HEK293 (cell line): ENCODE measurements around the gene TMEM141.

Experiments
- CTCF ChIA-PET: fragments of 350-600 bp; formaldehyde crosslinking; extraction: SDS; loops from one replicate; lab custom pipeline; 2021; ENCODE audit warnings: antibody characterized with exemption; lab: Yijun Ruan, JAX
- POLR2A ChIA-PET: fragments of 300-600 bp; formaldehyde crosslinking; extraction: SDS; loops from one replicate; lab custom pipeline; 2020; ENCODE audit warnings: antibody characterized with exemption, inconsistent platforms; lab: Yijun Ruan, JAX
- H3K27ac ChIP-seq: fragments of 200-500 bp; sonication (Bioruptor generic); 2 replicates; pipeline ENCODE4 v1.5.1; 2014; ENCODE audit warnings: low read depth, low read length, control low read depth, inconsistent platforms; ENCODE audit errors: extremely low read depth
- H3K36me3 ChIP-seq, 2 experiments: fragments of 200-500 bp in 1 of 2; sonication (Bioruptor generic) in 1 of 2; 1 replicate in 1 of 2; 2 replicates in 1 of 2; pipeline ENCODE4 v1.5.1; 2014 to 2017; ENCODE audit warnings: inconsistent platforms in 2 of 2, low read length in 2 of 2; ENCODE audit not compliant: control insufficient read depth in 2 of 2, insufficient read depth in 1 of 2
- H3K4me1 ChIP-seq: fragments of 200-500 bp; sonication (Bioruptor generic); 2 replicates; pipeline ENCODE4 v1.5.1; 2014; ENCODE audit warnings: mild to moderate bottlenecking, low read length, inconsistent platforms; ENCODE audit not compliant: control insufficient read depth, insufficient read depth
- H3K4me3 ChIP-seq: 2 replicates; pipeline ENCODE4 v1.5.1; 2011; ENCODE audit warnings: low read depth, mild to moderate bottlenecking, control low read depth, low read length, moderate library complexity
- H3K9me3 ChIP-seq: fragments of 200-500 bp; sonication (Bioruptor generic); 2 replicates; pipeline ENCODE4 v1.5.1; 2014; ENCODE audit warnings: low read depth, low read length, inconsistent platforms; ENCODE audit not compliant: control insufficient read depth, insufficient read depth
- HOXD13 ChIP-seq: sonication (generic); formaldehyde crosslinking; IDR thresholded peaks from 2 replicates; pipeline ENCODE4 v1.8.0; 2022; ENCODE audit warnings: missing genetic modification reagents, borderline replicate concordance
- KLF1 ChIP-seq: fragments of 450-650 bp; formaldehyde crosslinking; IDR thresholded peaks from 2 replicates; pipeline ENCODE4 v1.5.1; 2016; ENCODE audit warnings: missing biosample characterization, missing genetic modification characterization
- KLF10 ChIP-seq: fragments of 450-650 bp; IDR thresholded peaks from 2 replicates; pipeline ENCODE4 v1.5.1; 2018; ENCODE audit warnings: missing biosample characterization, mild to moderate bottlenecking, missing genetic modification characterization
- RBAK ChIP-seq: fragments of 450-650 bp; formaldehyde crosslinking; IDR thresholded peaks from 2 replicates; pipeline ENCODE4 v1.5.1; 2016; ENCODE audit warnings: missing biosample characterization, missing genetic modification characterization
- SCRT1 ChIP-seq: fragments of 450-650 bp; formaldehyde crosslinking; IDR thresholded peaks from 2 replicates; pipeline ENCODE4 v1.5.1; 2016; ENCODE audit warnings: missing biosample characterization, missing genetic modification characterization, borderline replicate concordance
- SETDB1 ChIP-seq: IDR thresholded peaks from one replicate; pipeline ENCODE4 v1.6.1; 2017; ENCODE audit warnings: mild to moderate bottlenecking, low read length, moderate library complexity, mixed read lengths; ENCODE audit not compliant: insufficient read length
- WT1 ChIP-seq: fragments of 450-650 bp; formaldehyde crosslinking; IDR thresholded peaks from 2 replicates; pipeline ENCODE4 v1.5.1; 2016; ENCODE audit warnings: missing biosample characterization, missing genetic modification characterization
- ZBTB1 ChIP-seq: fragments of 450-650 bp; formaldehyde crosslinking; IDR thresholded peaks from 2 replicates; pipeline ENCODE4 v1.5.1; 2016; ENCODE audit warnings: missing biosample characterization, missing genetic modification characterization
- ZBTB7A ChIP-seq: fragments of 450-650 bp; formaldehyde crosslinking; IDR thresholded peaks from 2 replicates; pipeline ENCODE4 v1.5.1; 2016; ENCODE audit warnings: low read depth, missing biosample characterization, missing genetic modification characterization
- ZBTB8A ChIP-seq: fragments of 450-650 bp; formaldehyde crosslinking; IDR thresholded peaks from 2 replicates; pipeline ENCODE4 v1.5.1; 2016; ENCODE audit warnings: missing biosample characterization, missing genetic modification characterization
- ZNF112 ChIP-seq: fragments of 450-650 bp; formaldehyde crosslinking; IDR thresholded peaks from 2 replicates; pipeline ENCODE4 v1.5.0; 2017; ENCODE audit warnings: missing biosample characterization, missing genetic modification characterization
- ZNF133 ChIP-seq: fragments of 450-650 bp; formaldehyde crosslinking; IDR thresholded peaks from 2 replicates; pipeline ENCODE4 v1.5.1; 2016; ENCODE audit warnings: missing biosample characterization, missing genetic modification characterization
- ZNF140 ChIP-seq: fragments of 450-650 bp; formaldehyde crosslinking; IDR thresholded peaks from 2 replicates; pipeline ENCODE4 v1.5.1; 2016; ENCODE audit warnings: missing biosample characterization, missing genetic modification characterization
- ZNF155 ChIP-seq: fragments of 450-650 bp; formaldehyde crosslinking; IDR thresholded peaks from 2 replicates; pipeline ENCODE4 v1.5.1; 2016; ENCODE audit warnings: missing biosample characterization, missing genetic modification characterization
- ZNF221 ChIP-seq: fragments of 450-650 bp; formaldehyde crosslinking; IDR thresholded peaks from 2 replicates; pipeline ENCODE4 v1.5.1; 2017; ENCODE audit warnings: missing biosample characterization, missing genetic modification characterization, borderline replicate concordance
- ZNF404 ChIP-seq: fragments of 450-650 bp; formaldehyde crosslinking; IDR thresholded peaks from 2 replicates; pipeline ENCODE4 v1.5.1; 2017; ENCODE audit warnings: missing biosample characterization, missing genetic modification characterization
- ZNF510 ChIP-seq: fragments of 450-650 bp; formaldehyde crosslinking; IDR thresholded peaks from 2 replicates; pipeline ENCODE4 v1.5.1; 2018; ENCODE audit warnings: mild to moderate bottlenecking, missing genetic modification characterization, missing biosample characterization; ENCODE audit not compliant: insufficient replicate concordance
- ZNF629 ChIP-seq: fragments of 450-650 bp; formaldehyde crosslinking; IDR thresholded peaks from 2 replicates; pipeline ENCODE4 v1.5.1; 2017; ENCODE audit warnings: missing biosample characterization, missing genetic modification characterization
- ZNF660 ChIP-seq: fragments of 450-650 bp; IDR thresholded peaks from 2 replicates; pipeline ENCODE4 v1.5.1; 2018; ENCODE audit warnings: missing biosample characterization, mild to moderate bottlenecking, missing genetic modification characterization
- ZNF792 ChIP-seq: fragments of 450-650 bp; formaldehyde crosslinking; IDR thresholded peaks from 2 replicates; pipeline ENCODE4 v1.5.1; 2016; ENCODE audit warnings: missing biosample characterization, missing genetic modification characterization
- ZNF830 ChIP-seq: fragments of 450-650 bp; IDR thresholded peaks from 2 replicates; pipeline ENCODE4 v1.5.0; 2018; ENCODE audit warnings: missing biosample characterization, missing genetic modification characterization, low read depth, mild to moderate bottlenecking, moderate library complexity
- ZNF837 ChIP-seq: fragments of 450-650 bp; formaldehyde crosslinking; IDR thresholded peaks from 2 replicates; pipeline ENCODE4 v1.5.1; 2016; ENCODE audit warnings: missing biosample characterization, missing genetic modification characterization
- TF ChIP-seq, protein P1 (sequence below): fragments of 450-650 bp; formaldehyde crosslinking; IDR thresholded peaks from 2 replicates; pipeline ENCODE4 v1.5.1; 2016; ENCODE audit warnings: missing biosample characterization, missing genetic modification characterization
- TF ChIP-seq, protein P2 (sequence below): fragments of 450-650 bp; IDR thresholded peaks from 2 replicates; pipeline ENCODE4 v1.5.1; 2018; ENCODE audit warnings: missing biosample characterization, missing genetic modification characterization
- TF ChIP-seq, protein P3 (sequence below): fragments of 450-650 bp; IDR thresholded peaks from 2 replicates; pipeline ENCODE4 v1.5.1; 2018; ENCODE audit warnings: missing biosample characterization, mild to moderate bottlenecking, missing genetic modification characterization
- TF ChIP-seq, protein P4 (sequence below): fragments of 450-650 bp; formaldehyde crosslinking; IDR thresholded peaks from 2 replicates; pipeline ENCODE4 v1.5.1; 2016; ENCODE audit warnings: missing biosample characterization, missing genetic modification characterization

The TMEM141 gene

DNA sequence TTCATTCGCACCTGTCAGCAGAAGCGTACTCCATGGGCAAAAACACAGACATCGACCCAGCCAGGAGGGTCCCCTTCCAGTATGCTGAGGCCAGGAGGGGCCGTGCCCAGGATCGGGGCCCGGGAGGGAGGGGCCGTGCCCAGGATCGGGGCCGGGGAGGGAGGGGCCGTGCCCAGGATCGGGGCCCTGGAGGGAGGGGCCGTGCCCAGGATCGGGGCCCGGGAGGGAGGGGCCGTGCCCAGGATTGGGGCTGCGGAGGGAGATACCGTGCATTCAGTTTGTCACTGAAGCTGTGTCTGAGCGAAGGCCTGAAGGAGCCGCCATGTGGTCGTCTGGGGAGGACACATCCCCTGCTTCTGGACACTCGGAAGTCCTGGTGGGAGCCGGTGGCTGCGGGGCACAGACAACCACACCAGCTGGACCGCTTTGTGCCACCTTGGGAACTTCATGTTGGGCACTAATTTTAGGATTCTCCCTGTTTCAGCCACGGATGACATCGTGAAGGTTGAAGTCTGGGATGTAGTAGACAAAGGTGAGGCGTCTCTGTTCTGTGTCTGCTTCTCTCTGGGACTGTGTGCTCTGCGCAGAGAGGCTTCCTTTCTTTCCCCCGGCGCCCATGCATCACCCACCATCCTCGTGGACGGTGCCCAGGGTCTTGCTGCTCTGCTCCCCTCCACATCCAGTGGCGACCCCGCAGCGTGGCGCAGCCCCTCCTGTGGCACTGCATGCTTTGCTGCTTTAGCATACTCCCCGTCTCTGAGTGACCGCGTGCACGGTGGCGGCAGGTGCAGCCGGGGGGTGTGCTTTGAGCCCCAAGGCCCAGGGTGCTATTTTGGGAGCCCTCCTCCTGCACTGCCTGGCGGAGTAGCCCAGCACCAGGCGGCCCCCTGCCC is 34.4 kb downstream of the TMEM141 start:
- H3K9me3 ChIP-seq = no peaks in the 10 kb centered on the region
- H3K27ac ChIP-seq = no peak overlapping the region
- CTCF ChIA-PET = interaction anchor here (0.6 to 3.6 kb wide), 4 partner anchors 17 to 120 kb away, joined by 3 to 14 read pairs (median 3); partner anchors contain the start of gene AJM1
- TF ChIP-seq, protein P1, sequence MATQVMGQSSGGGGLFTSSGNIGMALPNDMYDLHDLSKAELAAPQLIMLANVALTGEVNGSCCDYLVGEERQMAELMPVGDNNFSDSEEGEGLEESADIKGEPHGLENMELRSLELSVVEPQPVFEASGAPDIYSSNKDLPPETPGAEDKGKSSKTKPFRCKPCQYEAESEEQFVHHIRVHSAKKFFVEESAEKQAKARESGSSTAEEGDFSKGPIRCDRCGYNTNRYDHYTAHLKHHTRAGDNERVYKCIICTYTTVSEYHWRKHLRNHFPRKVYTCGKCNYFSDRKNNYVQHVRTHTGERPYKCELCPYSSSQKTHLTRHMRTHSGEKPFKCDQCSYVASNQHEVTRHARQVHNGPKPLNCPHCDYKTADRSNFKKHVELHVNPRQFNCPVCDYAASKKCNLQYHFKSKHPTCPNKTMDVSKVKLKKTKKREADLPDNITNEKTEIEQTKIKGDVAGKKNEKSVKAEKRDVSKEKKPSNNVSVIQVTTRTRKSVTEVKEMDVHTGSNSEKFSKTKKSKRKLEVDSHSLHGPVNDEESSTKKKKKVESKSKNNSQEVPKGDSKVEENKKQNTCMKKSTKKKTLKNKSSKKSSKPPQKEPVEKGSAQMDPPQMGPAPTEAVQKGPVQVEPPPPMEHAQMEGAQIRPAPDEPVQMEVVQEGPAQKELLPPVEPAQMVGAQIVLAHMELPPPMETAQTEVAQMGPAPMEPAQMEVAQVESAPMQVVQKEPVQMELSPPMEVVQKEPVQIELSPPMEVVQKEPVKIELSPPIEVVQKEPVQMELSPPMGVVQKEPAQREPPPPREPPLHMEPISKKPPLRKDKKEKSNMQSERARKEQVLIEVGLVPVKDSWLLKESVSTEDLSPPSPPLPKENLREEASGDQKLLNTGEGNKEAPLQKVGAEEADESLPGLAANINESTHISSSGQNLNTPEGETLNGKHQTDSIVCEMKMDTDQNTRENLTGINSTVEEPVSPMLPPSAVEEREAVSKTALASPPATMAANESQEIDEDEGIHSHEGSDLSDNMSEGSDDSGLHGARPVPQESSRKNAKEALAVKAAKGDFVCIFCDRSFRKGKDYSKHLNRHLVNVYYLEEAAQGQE (tag by site-specific recombination) = no peak
- TF ChIP-seq ZNF830 = no peak
- no peak for TF ChIP-seq ZBTB8A (tag by site-specific recombination)
- TF ChIP-seq ZNF140 (tag by site-specific recombination) = no peak
- TF ChIP-seq WT1 (tag by site-specific recombination) = no peak
- TF ChIP-seq ZNF792 (tag by site-specific recombination) = no peak
- TF ChIP-seq ZNF112 (tag by site-specific recombination) = no peak
- no peak for TF ChIP-seq ZBTB1 (tag by site-specific recombination)
- TF ChIP-seq ZNF155 (tag by site-specific recombination) = no peak
- no peak for TF ChIP-seq ZNF221 (tag by site-specific recombination)
- TF ChIP-seq, protein P2, sequence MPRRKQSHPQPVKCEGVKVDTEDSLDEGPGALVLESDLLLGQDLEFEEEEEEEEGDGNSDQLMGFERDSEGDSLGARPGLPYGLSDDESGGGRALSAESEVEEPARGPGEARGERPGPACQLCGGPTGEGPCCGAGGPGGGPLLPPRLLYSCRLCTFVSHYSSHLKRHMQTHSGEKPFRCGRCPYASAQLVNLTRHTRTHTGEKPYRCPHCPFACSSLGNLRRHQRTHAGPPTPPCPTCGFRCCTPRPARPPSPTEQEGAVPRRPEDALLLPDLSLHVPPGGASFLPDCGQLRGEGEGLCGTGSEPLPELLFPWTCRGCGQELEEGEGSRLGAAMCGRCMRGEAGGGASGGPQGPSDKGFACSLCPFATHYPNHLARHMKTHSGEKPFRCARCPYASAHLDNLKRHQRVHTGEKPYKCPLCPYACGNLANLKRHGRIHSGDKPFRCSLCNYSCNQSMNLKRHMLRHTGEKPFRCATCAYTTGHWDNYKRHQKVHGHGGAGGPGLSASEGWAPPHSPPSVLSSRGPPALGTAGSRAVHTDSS (tag by site-specific recombination) = no peak
- TF ChIP-seq ZNF404 = no peak
- TF ChIP-seq SCRT1 = no peak
- POLR2A ChIA-PET = interaction anchor here (0.5 kb wide), 2 partner anchors 69 to 209 kb away, joined by 4 read pairs; no protein-coding TSS in a partner anchor
- no peaks in the 10 kb centered on the region for H3K4me1 ChIP-seq
- peaks cover 0 to 74% of the 10 kb centered on the region in 2 experiments; a peak in 2 of 3 replicates for H3K36me3 ChIP-seq
- no peak overlapping the region for H3K4me3 ChIP-seq

DNA sequence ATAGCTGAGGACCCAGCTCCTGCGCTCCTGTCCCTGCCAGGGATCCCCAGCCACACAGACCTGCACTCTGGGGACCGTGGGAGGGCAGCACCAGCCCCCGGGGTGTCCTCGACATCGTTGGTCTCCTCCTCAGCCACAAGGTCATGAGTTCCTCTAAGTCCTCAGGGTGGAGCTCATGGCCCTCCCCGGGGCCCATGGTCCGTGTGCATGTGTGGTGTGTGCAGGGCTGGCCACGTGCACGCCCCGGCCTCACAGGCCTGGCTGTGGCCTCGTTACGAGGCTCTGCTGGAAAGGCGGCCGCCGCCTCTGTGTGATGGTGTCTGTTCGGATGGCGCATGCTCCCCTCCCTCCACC is 35.0 kb downstream of the TMEM141 start:
- Histone ChIP-seq H3K9me3 (no peaks in the 10 kb centered on the region), H3K36me3 (peaks cover 0 to 76% of the 10 kb centered on the region in 2 experiments; a peak in 1 of 3 replicates), H3K4me1 (no peaks in the 10 kb centered on the region), H3K4me3 (no peak overlapping the region), H3K27ac (no peak overlapping the region)
- no peak for TF ChIP-seq ZNF837 (tag by site-specific recombination)
- TF ChIP-seq ZNF133 (tag by site-specific recombination) = no peak
- no peak for TF ChIP-seq KLF10
- no peak for TF ChIP-seq ZNF510 (tag by site-specific recombination)
- TF ChIP-seq ZBTB7A = no peak
- no peak for TF ChIP-seq HOXD13 (CRISPR knock-in tag)
- TF ChIP-seq ZNF660 (tag by site-specific recombination) = no peak
- TF ChIP-seq, protein P3, sequence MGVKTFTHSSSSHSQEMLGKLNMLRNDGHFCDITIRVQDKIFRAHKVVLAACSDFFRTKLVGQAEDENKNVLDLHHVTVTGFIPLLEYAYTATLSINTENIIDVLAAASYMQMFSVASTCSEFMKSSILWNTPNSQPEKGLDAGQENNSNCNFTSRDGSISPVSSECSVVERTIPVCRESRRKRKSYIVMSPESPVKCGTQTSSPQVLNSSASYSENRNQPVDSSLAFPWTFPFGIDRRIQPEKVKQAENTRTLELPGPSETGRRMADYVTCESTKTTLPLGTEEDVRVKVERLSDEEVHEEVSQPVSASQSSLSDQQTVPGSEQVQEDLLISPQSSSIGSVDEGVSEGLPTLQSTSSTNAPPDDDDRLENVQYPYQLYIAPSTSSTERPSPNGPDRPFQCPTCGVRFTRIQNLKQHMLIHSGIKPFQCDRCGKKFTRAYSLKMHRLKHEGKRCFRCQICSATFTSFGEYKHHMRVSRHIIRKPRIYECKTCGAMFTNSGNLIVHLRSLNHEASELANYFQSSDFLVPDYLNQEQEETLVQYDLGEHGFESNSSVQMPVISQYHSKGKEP (tag by site-specific recombination) = no peak
- TF ChIP-seq SETDB1 = no peak
- TF ChIP-seq RBAK (tag by site-specific recombination) = no peak
- TF ChIP-seq KLF1 (tag by site-specific recombination) = no peak
- no peak for TF ChIP-seq ZNF629
- TF ChIP-seq, protein P4, sequence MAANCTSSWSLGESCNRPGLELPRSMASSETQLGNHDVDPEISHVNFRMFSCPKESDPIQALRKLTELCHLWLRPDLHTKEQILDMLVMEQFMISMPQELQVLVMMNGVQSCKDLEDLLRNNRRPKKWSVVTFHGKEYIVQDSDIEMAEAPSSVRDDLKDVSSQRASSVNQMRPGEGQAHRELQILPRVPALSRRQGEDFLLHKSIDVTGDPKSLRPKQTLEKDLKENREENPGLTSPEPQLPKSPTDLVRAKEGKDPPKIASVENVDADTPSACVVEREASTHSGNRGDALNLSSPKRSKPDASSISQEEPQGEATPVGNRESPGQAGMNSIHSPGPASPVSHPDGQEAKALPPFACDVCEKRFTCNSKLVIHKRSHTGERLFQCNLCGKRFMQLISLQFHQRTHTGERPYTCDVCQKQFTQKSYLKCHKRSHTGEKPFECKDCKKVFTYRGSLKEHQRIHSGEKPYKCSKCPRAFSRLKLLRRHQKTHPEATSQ = no peak
- ChIA-PET POLR2A (no interaction called here), CTCF (interaction anchor here (0.6 to 1.3 kb wide), 4 partner anchors 16 to 121 kb away, joined by 3 read pairs; partner anchors contain the start of genes AJM1 and RABL6)
